GDM1 (cell line): ENCODE results near the gene NTN3.

ENCODE experiments used
- DNase-seq: peaks from one replicate; lab custom pipeline; 2025; lab: John Stamatoyannopoulos, UW

The NTN3 gene

GRCh38 chr16:2466667-2467527 is 4.2 kb upstream of the NTN3 start:
- no peak for DNase-seq

- peak; percentile 16 for DNase-seq
Observed at GRCh38 chr16:2467528-2468232, 3.4 kb upstream of the NTN3 start.

GRCh38 chr16:2468233-2468724 is 2.8 kb upstream of the NTN3 start:
- DNase-seq: peak; percentile 2

- no peak for DNase-seq
Observed at GRCh38 chr16:2468725-2469398, 2.2 kb upstream of the NTN3 start.

GRCh38 chr16:2469399-2470233 is 1.5 kb upstream of the NTN3 start:
- no peak for DNase-seq

- no peak for DNase-seq
Observed at GRCh38 chr16:2470234-2470601, 879 bp upstream of the NTN3 start.

- peak; percentile 0 for DNase-seq
Observed at GRCh38 chr16:2470603-2471015, 488 bp upstream of the NTN3 start.

- no peak for DNase-seq
Observed at GRCh38 chr16:2471653-2472487, 773 bp downstream of the NTN3 start.

- no peak for DNase-seq
Observed at GRCh38 chr16:2472488-2472864, 1.4 kb downstream of the NTN3 start.

GRCh38 chr16:2472885-2473445 is 1.9 kb downstream of the NTN3 start:
- no peak for DNase-seq

- peak; percentile 55 for DNase-seq
Observed at GRCh38 chr16:2473446-2473926, 2.4 kb downstream of the NTN3 start.

- DNase-seq: peak; percentile 53
Observed at GRCh38 chr16:2473999-2474876, 3.1 kb downstream of the NTN3 start.

GRCh38 chr16:2474877-2475412 is 3.8 kb downstream of the NTN3 start, which contains the start of gene TBC1D24:
Gene TBC1D24 (plus strand): TSS chr16:2475127. CDS start chr16:2496149, 21,022 bp downstream.
- DNase-seq: peak; percentile 83

GRCh38 chr16:2475413-2476344 is 4.6 kb downstream of the NTN3 start:
- no peak for DNase-seq

GRCh38 chr16:2476345-2476720 is 5.2 kb downstream of the NTN3 start:
- no peak for DNase-seq

- DNase-seq: no peak
Observed at GRCh38 chr16:2476741-2477140, 5.6 kb downstream of the NTN3 start.

GRCh38 chr16:2477327-2477726 is 6.2 kb downstream of the NTN3 start:
- DNase-seq: no peak

- DNase-seq: no peak
Observed at GRCh38 chr16:2478279-2478678, 7.2 kb downstream of the NTN3 start.
